IMR-90 (cell line): ENCODE measurements around the gene ZNF341. TPM values are rescaled to one million over a fixed set of nuclear protein-coding genes. Genes with fewer than 3 reads are reported as not detected.

Experiments
- ATAC-seq: fragments of 200-7000 bp; cut with Tn5 transposase; 2 replicates; pipeline ENCODE4 v1.9.1; 2020; ENCODE audit warnings: low read depth, mild to moderate bottlenecking, moderate library complexity
- BruUV-seq: library from RNA; stranded (reverse); fragments of 400-500 nt; replicated peaks from 2 replicates; lab custom pipeline; 2021; lab: Mats Ljungman, UMichigan
- CTCF ChIA-PET: fragments of 300-600 bp; formaldehyde crosslinking; extraction: SDS; loops from one replicate; lab custom pipeline; 2021; ENCODE audit warnings: antibody characterized with exemption; lab: Yijun Ruan, JAX
- POLR2A ChIA-PET: fragments of 300-600 bp; sonication (Branson Sonifier 250); formaldehyde crosslinking; loops from one replicate; lab custom pipeline; 2022; ENCODE audit warnings: antibody characterized with exemption; ENCODE audit not compliant: unreplicated experiment; lab: Charles Lee
- DNase-seq: peaks from one replicate; pipeline ENCODE4 v3.0.0; 2013
- H2AFZ ChIP-seq: replicated peaks from 2 replicates; pipeline ENCODE3; 2013; ENCODE audit warnings: low read length, mild to moderate bottlenecking; ENCODE audit not compliant: poor library complexity
- H2AK5ac ChIP-seq: 2 replicates; pipeline ENCODE4 v1.6.1; 2013; ENCODE audit warnings: low read depth, low read length, inconsistent platforms
- H2AK9ac ChIP-seq: replicated peaks from 2 replicates; pipeline ENCODE3; 2013; ENCODE audit warnings: mild to moderate bottlenecking, low read depth, low read length, moderate library complexity; ENCODE audit not compliant: poor library complexity
- H2BK120ac ChIP-seq: 2 replicates; pipeline ENCODE4 v1.6.1; 2013; ENCODE audit warnings: low read depth, low read length, inconsistent platforms
- H2BK15ac ChIP-seq: 3 replicates; pipeline ENCODE4 v1.6.1; 2013; ENCODE audit warnings: low read depth, low read length, inconsistent platforms
- H2BK20ac ChIP-seq: 2 replicates; pipeline ENCODE4 v1.6.1; 2013; ENCODE audit warnings: low read depth, mild to moderate bottlenecking, inconsistent platforms, low read length, moderate library complexity
- H2BK5ac ChIP-seq: 2 replicates; pipeline ENCODE4 v1.6.1; 2013; ENCODE audit warnings: mild to moderate bottlenecking, low read depth, low read length, inconsistent platforms; ENCODE audit not compliant: poor library complexity, severe bottlenecking
- H3K14ac ChIP-seq: replicated peaks from 2 replicates; pipeline ENCODE4 v1.6.1; 2013; ENCODE audit warnings: low read depth, low read length, inconsistent platforms
- H3K18ac ChIP-seq: 2 replicates; pipeline ENCODE4 v1.6.1; 2013; ENCODE audit warnings: low read depth, low read length, control low read depth
- H3K23ac ChIP-seq: 2 replicates; pipeline ENCODE4 v1.6.1; 2013; ENCODE audit warnings: low read depth, low read length, inconsistent platforms
- H3K27ac ChIP-seq: 2 replicates; pipeline ENCODE4 v1.5.1; 2013; ENCODE audit warnings: mild to moderate bottlenecking, control low read depth, low read length; ENCODE audit not compliant: insufficient read depth
- H3K27me3 ChIP-seq: 2 replicates; pipeline ENCODE4 v1.6.1; 2013; ENCODE audit warnings: low read length; ENCODE audit not compliant: control insufficient read depth, insufficient read depth
- H3K36me3 ChIP-seq: 2 replicates; pipeline ENCODE4 v1.6.1; 2013; ENCODE audit warnings: low read length, mixed read lengths; ENCODE audit not compliant: control insufficient read depth, insufficient read depth
- H3K4ac ChIP-seq: 2 replicates; pipeline ENCODE4 v1.6.1; 2013; ENCODE audit warnings: low read depth, low read length, inconsistent platforms
- H3K4me1 ChIP-seq: 2 replicates; pipeline ENCODE4 v1.6.1; 2013; ENCODE audit warnings: low read length, mixed read lengths; ENCODE audit not compliant: control insufficient read depth, insufficient read depth
- H3K4me2 ChIP-seq: 2 replicates; pipeline ENCODE4 v1.6.1; 2013; ENCODE audit warnings: low read depth, mild to moderate bottlenecking, control low read depth, low read length, moderate library complexity
- H3K4me3 ChIP-seq: 2 replicates; pipeline ENCODE4 v1.5.1; 2013; ENCODE audit warnings: low read depth, mild to moderate bottlenecking, control low read depth, low read length, moderate library complexity; ENCODE audit not compliant: insufficient read depth
- H3K56ac ChIP-seq: 2 replicates; pipeline ENCODE4 v1.6.1; 2013; ENCODE audit warnings: low read length, inconsistent platforms; ENCODE audit not compliant: insufficient read depth; ENCODE audit errors: extremely low read depth
- H3K79me1 ChIP-seq, 2 experiments: 2 replicates each; pipeline ENCODE4 v1.6.1; 2013; ENCODE audit warnings: low read length in 2 of 2, inconsistent platforms in 1 of 2, low read depth in 1 of 2
- H3K9ac ChIP-seq: 2 replicates; pipeline ENCODE4 v1.6.1; 2013; ENCODE audit warnings: low read depth, low read length, control low read depth
- H3K9me1 ChIP-seq: 2 replicates; pipeline ENCODE4 v1.6.1; 2013; ENCODE audit warnings: low read length, inconsistent platforms; ENCODE audit not compliant: insufficient read depth
- H3K9me3 ChIP-seq: 2 replicates; pipeline ENCODE4 v1.6.1; 2013; ENCODE audit warnings: low read length; ENCODE audit not compliant: control insufficient read depth, insufficient read depth
- H4K20me1 ChIP-seq: 2 replicates; pipeline ENCODE4 v1.6.1; 2013; ENCODE audit warnings: low read length, inconsistent platforms; ENCODE audit not compliant: insufficient read depth
- H4K5ac ChIP-seq: 2 replicates; pipeline ENCODE4 v1.6.1; 2013; ENCODE audit warnings: mild to moderate bottlenecking, low read depth, low read length, control low read depth
- H4K8ac ChIP-seq, 2 experiments: 2 replicates each; pipeline ENCODE4 v1.6.1; 2013; ENCODE audit warnings: low read depth in 2 of 2, low read length in 2 of 2, control low read depth in 1 of 2, inconsistent platforms in 1 of 2
- H4K91ac ChIP-seq: 2 replicates; pipeline ENCODE4 v1.6.1; 2013; ENCODE audit warnings: low read depth, low read length, inconsistent platforms; ENCODE audit not compliant: insufficient read depth
- BHLHE40 ChIP-seq: fragments of 150-350 bp; IDR thresholded peaks from 2 replicates; pipeline ENCODE4 v1.6.1; 2016; ENCODE audit warnings: mild to moderate bottlenecking, low read depth, low read length
- CEBPB ChIP-seq: IDR thresholded peaks from 2 replicates; pipeline ENCODE4 v1.6.1; 2012; ENCODE audit warnings: low read depth, low read length, improper control_type of control experiment
- CHD1 ChIP-seq: IDR thresholded peaks from 2 replicates; pipeline ENCODE4 v1.6.1; 2012; ENCODE audit warnings: low read depth, low read length, improper control_type of control experiment
- FOS ChIP-seq: fragments of 150-350 bp; IDR thresholded peaks from 2 replicates; pipeline ENCODE4 v1.6.1; 2016; ENCODE audit warnings: low read depth, low read length
- MAFK ChIP-seq: IDR thresholded peaks from 2 replicates; pipeline ENCODE4 v1.6.1; 2012; ENCODE audit warnings: low read depth, low read length, improper control_type of control experiment
- MAZ ChIP-seq: IDR thresholded peaks from 2 replicates; pipeline ENCODE4 v1.6.1; 2012; ENCODE audit warnings: low read depth, mild to moderate bottlenecking, low read length, improper control_type of control experiment, moderate library complexity, borderline replicate concordance
- MXI1 ChIP-seq: IDR thresholded peaks from 2 replicates; pipeline ENCODE4 v1.6.1; 2012; ENCODE audit warnings: low read depth, mild to moderate bottlenecking, low read length, moderate library complexity, borderline replicate concordance
- NFE2L2 ChIP-seq: fragments of 150-350 bp; IDR thresholded peaks from 2 replicates; pipeline ENCODE4 v1.6.1; 2016; ENCODE audit warnings: low read depth, mild to moderate bottlenecking, low read length
- POLR2A ChIP-seq: IDR thresholded peaks from 2 replicates; pipeline ENCODE4 v1.6.1; 2012; ENCODE audit warnings: mild to moderate bottlenecking, low read depth, low read length
- RAD21 ChIP-seq: IDR thresholded peaks from 2 replicates; pipeline ENCODE4 v1.6.1; 2012; ENCODE audit warnings: low read length, improper control_type of control experiment
- RCOR1 ChIP-seq: IDR thresholded peaks from 2 replicates; pipeline ENCODE4 v1.6.1; 2012; ENCODE audit warnings: mild to moderate bottlenecking, low read length, improper control_type of control experiment; ENCODE audit not compliant: insufficient replicate concordance
- RFX5 ChIP-seq: IDR thresholded peaks from 2 replicates; pipeline ENCODE4 v1.8.0; 2012; ENCODE audit warnings: low read depth, mild to moderate bottlenecking, low read length, moderate library complexity
- SMC3 ChIP-seq: fragments of 150-350 bp; IDR thresholded peaks from 2 replicates; pipeline ENCODE4 v1.6.1; 2016; ENCODE audit warnings: low read depth, mild to moderate bottlenecking, antibody characterized with exemption, low read length, moderate library complexity
- WGBS, 2 experiments: methylation state at CpG; one replicate each; pipeline versions ENCODE4 v1.1.5 to v1.1.7; 2013; ENCODE audit warnings: missing lambda C conversion rate in 2 of 2; ENCODE audit not compliant: insufficient read length in 1 of 2; ENCODE audit errors: extremely low coverage in 2 of 2; 5-methylcytosine and 5-hydroxymethylcytosine counted together
- dilution Hi-C: fragments of 300-500 bp; cut with HindIII; formaldehyde crosslinking; loops from one replicate; pipeline ENCODE4 v1.14.3; 2018; ENCODE audit warnings: low sequenced_read_pairs; ENCODE audit not compliant: unreplicated experiment
- in situ Hi-C: fragments of 300-500 bp; cut with MboI; formaldehyde crosslinking; loops from 3 replicates; pipeline ENCODE4 v1.14.3; 2019; ENCODE audit warnings: low sequenced_read_pairs, inconsistent platforms, mixed read lengths
- intact Hi-C: fragments of 100-400 bp; cut with micrococcal nuclease; formaldehyde crosslinking; loops from 2 replicates; pipeline ENCODE4 v1.10.0; 2022
- polyA plus RNA-seq, 3 experiments: library from polyadenylated mRNA; depleted of rRNA; stranded (reverse); fragments of >200 nt; gene quantifications; 2 replicates each; pipeline ENCODE4 v1.2.3, GENCODE V29; 2012; ENCODE audit warnings: low replicate concordance in 1 of 3
- total RNA-seq: library from RNA; depleted of rRNA; stranded (reverse); fragments of >200 nt; gene quantifications from 2 replicates; pipeline ENCODE4 v1.2.3, GENCODE V29; 2012
- TF ChIP-seq, protein P1 (sequence below): fragments of 150-350 bp; IDR thresholded peaks from 2 replicates; pipeline ENCODE4 v1.6.1; 2017; ENCODE audit warnings: mild to moderate bottlenecking, antibody characterized with exemption, low read length, low read depth
- TF ChIP-seq, protein P2 (sequence below): fragments of 150-350 bp; IDR thresholded peaks from 2 replicates; pipeline ENCODE4 v1.6.1; 2016; ENCODE audit warnings: low read depth, mild to moderate bottlenecking, low read length, moderate library complexity, borderline replicate concordance
- TF ChIP-seq, protein P3 (sequence below): conservative IDR thresholded peaks from 2 replicates; pipeline ENCODE4 v1.5.1; 2012; ENCODE audit warnings: mild to moderate bottlenecking, low read depth, low read length, improper control_type of control experiment

ZNF341 gene
- total and polyA plus RNA-seq, 2 of the 4 experiments (the other 2 are of a cell fraction) = 1.1 to 3.4 TPM

DNA sequence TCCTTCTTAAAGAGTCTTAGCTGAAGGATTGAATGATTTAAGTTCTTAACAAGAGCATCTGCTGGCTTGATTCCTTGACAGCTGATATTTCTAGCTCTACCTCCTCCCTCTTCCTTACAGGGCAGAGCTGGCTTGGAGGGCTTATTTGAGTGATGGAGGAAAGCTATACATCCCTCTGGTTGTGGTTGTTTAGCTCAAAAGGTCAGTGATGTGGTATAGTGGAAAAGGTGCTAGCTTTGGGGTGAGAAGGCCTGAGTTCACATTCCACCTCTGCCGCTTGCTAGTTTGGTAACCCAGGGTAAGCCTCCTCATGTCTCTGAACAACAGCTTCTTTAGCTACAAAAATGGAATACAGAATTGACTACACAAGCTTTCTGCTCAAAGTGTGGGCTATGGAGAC, 87.7 kb downstream of the ZNF341 start:
- dilution Hi-C loops (no loop called here), intact Hi-C loops (loop anchor here (10.0 kb wide), 1 partner anchor 155 kb away; the partner anchor contains the start of genes ACTL10 and C20orf144), in situ Hi-C loops (no loop called here)
- TF ChIP-seq, protein P1, sequence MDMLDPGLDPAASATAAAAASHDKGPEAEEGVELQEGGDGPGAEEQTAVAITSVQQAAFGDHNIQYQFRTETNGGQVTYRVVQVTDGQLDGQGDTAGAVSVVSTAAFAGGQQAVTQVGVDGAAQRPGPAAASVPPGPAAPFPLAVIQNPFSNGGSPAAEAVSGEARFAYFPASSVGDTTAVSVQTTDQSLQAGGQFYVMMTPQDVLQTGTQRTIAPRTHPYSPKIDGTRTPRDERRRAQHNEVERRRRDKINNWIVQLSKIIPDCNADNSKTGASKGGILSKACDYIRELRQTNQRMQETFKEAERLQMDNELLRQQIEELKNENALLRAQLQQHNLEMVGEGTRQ = no peak
- TF ChIP-seq RFX5 (no peak), FOS (no peak), MAZ (no peak), NFE2L2 (no peak), CHD1 (no peak), POLR2A (no peak), SMC3 (no peak), MAFK (no peak), BHLHE40 (no peak), CEBPB (no peak), RAD21 (no peak), RCOR1 (no peak), MXI1 (no peak)
- TF ChIP-seq, protein P2, sequence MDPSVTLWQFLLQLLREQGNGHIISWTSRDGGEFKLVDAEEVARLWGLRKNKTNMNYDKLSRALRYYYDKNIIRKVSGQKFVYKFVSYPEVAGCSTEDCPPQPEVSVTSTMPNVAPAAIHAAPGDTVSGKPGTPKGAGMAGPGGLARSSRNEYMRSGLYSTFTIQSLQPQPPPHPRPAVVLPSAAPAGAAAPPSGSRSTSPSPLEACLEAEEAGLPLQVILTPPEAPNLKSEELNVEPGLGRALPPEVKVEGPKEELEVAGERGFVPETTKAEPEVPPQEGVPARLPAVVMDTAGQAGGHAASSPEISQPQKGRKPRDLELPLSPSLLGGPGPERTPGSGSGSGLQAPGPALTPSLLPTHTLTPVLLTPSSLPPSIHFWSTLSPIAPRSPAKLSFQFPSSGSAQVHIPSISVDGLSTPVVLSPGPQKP = no peak
- TF ChIP-seq, protein P3, sequence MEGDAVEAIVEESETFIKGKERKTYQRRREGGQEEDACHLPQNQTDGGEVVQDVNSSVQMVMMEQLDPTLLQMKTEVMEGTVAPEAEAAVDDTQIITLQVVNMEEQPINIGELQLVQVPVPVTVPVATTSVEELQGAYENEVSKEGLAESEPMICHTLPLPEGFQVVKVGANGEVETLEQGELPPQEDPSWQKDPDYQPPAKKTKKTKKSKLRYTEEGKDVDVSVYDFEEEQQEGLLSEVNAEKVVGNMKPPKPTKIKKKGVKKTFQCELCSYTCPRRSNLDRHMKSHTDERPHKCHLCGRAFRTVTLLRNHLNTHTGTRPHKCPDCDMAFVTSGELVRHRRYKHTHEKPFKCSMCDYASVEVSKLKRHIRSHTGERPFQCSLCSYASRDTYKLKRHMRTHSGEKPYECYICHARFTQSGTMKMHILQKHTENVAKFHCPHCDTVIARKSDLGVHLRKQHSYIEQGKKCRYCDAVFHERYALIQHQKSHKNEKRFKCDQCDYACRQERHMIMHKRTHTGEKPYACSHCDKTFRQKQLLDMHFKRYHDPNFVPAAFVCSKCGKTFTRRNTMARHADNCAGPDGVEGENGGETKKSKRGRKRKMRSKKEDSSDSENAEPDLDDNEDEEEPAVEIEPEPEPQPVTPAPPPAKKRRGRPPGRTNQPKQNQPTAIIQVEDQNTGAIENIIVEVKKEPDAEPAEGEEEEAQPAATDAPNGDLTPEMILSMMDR = no peak
- no peak overlapping the region for H4K91ac ChIP-seq
- no peak overlapping the region for H2BK15ac ChIP-seq
- no peaks in the 10 kb centered on the region for H3K9me3 ChIP-seq
- POLR2A ChIA-PET = no interaction called here
- H3K23ac ChIP-seq = no peak overlapping the region
- no peak overlapping the region for H3K4me3 ChIP-seq
- peaks cover 34% of the 10 kb centered on the region for H3K9me1 ChIP-seq
- H3K9ac ChIP-seq = no peak overlapping the region
- H4K8ac ChIP-seq = no peak overlapping the region
- WGBS, 2 experiments = no CpG with 5 or more reads among the region's 1 CpG
- CTCF ChIA-PET = no interaction called here
- no peak overlapping the region for H3K18ac ChIP-seq
- H2AFZ ChIP-seq = no peak overlapping the region
- no peak for DNase-seq
- H3K36me3 ChIP-seq = peaks cover 6% of the 10 kb centered on the region
- peaks cover 44 to 88% of the 10 kb centered on the region in 2 experiments for H3K79me1 ChIP-seq
- H2AK9ac ChIP-seq = no peak overlapping the region
- no peak overlapping the region for H2BK20ac ChIP-seq
- H2BK120ac ChIP-seq = no peak overlapping the region
- no peak overlapping the region for H2AK5ac ChIP-seq
- no peak overlapping the region for H4K5ac ChIP-seq
- no peak overlapping the region for H2BK5ac ChIP-seq
- no peak overlapping the region for H3K56ac ChIP-seq
- no peak overlapping the region for H3K4me2 ChIP-seq
- H3K27ac ChIP-seq = no peak overlapping the region
- H3K27me3 ChIP-seq = no peaks in the 10 kb centered on the region
- peaks cover 2% of the 10 kb centered on the region; the same call in 1 of the 2 replicates for H3K4me1 ChIP-seq
- ATAC-seq = no peak
- no peak overlapping the region for H3K4ac ChIP-seq
- H4K20me1 ChIP-seq = peaks cover 96% of the 10 kb centered on the region
- no TSS peak for BruUV-seq
- H3K14ac ChIP-seq = no peak overlapping the region
